NCI-H2029 (cell line): ENCODE data around the gene SHROOM3.
A peak's percentile ranks its signal among the peaks of the same experiment; 100 is the strongest.

Experiments used
- DNase-seq: peaks from one replicate; lab custom pipeline; 2025; lab: John Stamatoyannopoulos, UW

SHROOM3 gene

GRCh38 chr4:76569706-76570105 is 134.7 kb downstream of the SHROOM3 start:
- DNase-seq: no peak

- peak; percentile 59 for DNase-seq
These were observed 135.3 kb downstream of the SHROOM3 start for GRCh38 chr4:76570141-76570973.

- DNase-seq: peak; percentile 76
These were observed 136.2 kb downstream of the SHROOM3 start for GRCh38 chr4:76571274-76571673.

GRCh38 chr4:76572224-76572623 is 137.2 kb downstream of the SHROOM3 start:
- DNase-seq: no peak

GRCh38 chr4:76576824-76577223 is 141.8 kb downstream of the SHROOM3 start:
- DNase-seq: no peak

GRCh38 chr4:76578002-76578560 is 143.1 kb downstream of the SHROOM3 start:
- no peak for DNase-seq

GRCh38 chr4:76579596-76580375 is 144.8 kb downstream of the SHROOM3 start:
- DNase-seq: peak; percentile 55

GRCh38 chr4:76581077-76581962 is 146.3 kb downstream of the SHROOM3 start:
- DNase-seq: no peak

- peak; percentile 12 for DNase-seq
These were observed 147.2 kb downstream of the SHROOM3 start for GRCh38 chr4:76582074-76582816.

GRCh38 chr4:76582817-76583087 is 147.7 kb downstream of the SHROOM3 start:
- no peak for DNase-seq

GRCh38 chr4:76584241-76585152 is 149.5 kb downstream of the SHROOM3 start:
- DNase-seq: peak; percentile 74

GRCh38 chr4:76585272-76585671 is 150.2 kb downstream of the SHROOM3 start:
- no peak for DNase-seq

- peak; percentile 94 for DNase-seq
These were observed 150.9 kb downstream of the SHROOM3 start for GRCh38 chr4:76585897-76586360.

- no peak for DNase-seq
These were observed 153.2 kb downstream of the SHROOM3 start for GRCh38 chr4:76588274-76588673.

GRCh38 chr4:76589402-76589801 is 154.4 kb downstream of the SHROOM3 start:
- DNase-seq: no peak

GRCh38 chr4:76589872-76590797 is 155.1 kb downstream of the SHROOM3 start:
- DNase-seq: no peak

GRCh38 chr4:76590798-76591281 is 155.8 kb downstream of the SHROOM3 start:
- DNase-seq: no peak

GRCh38 chr4:76591992-76592391 is 157.0 kb downstream of the SHROOM3 start:
- no peak for DNase-seq

- DNase-seq: no peak
These were observed 157.4 kb downstream of the SHROOM3 start for GRCh38 chr4:76592460-76592859.
